DND-41 (cell line): ENCODE data around the gene FAT1.

Experiments used
- CTCF ChIP-seq: IDR thresholded peaks from 2 replicates; pipeline ENCODE4 v1.5.1; 2012; ENCODE audit warnings: borderline replicate concordance, low read length, moderate library complexity, mild to moderate bottlenecking; ENCODE audit not compliant: poor library complexity, severe bottlenecking; ENCODE audit errors: extremely low read depth
- EZH2 ChIP-seq: IDR thresholded peaks from 3 replicates; pipeline ENCODE4 v1.6.1; 2012; ENCODE audit warnings: borderline replicate concordance, low read depth, mild to moderate bottlenecking, moderate library complexity, low read length, inconsistent platforms; ENCODE audit not compliant: severe bottlenecking

GRCh38 chr4:186727169-186727976 lies 3.7 kb upstream of the FAT1 start:
- TF ChIP-seq CTCF (no peak), EZH2 (no peak)
